ENCODE results near the gene DDI2.
"Not testable (repeated sequence)": the region's sequence is repeated elsewhere in the genome, so short reads cannot be mapped to it uniquely, and the experiment has no call there.

DDI2 gene

DNA sequence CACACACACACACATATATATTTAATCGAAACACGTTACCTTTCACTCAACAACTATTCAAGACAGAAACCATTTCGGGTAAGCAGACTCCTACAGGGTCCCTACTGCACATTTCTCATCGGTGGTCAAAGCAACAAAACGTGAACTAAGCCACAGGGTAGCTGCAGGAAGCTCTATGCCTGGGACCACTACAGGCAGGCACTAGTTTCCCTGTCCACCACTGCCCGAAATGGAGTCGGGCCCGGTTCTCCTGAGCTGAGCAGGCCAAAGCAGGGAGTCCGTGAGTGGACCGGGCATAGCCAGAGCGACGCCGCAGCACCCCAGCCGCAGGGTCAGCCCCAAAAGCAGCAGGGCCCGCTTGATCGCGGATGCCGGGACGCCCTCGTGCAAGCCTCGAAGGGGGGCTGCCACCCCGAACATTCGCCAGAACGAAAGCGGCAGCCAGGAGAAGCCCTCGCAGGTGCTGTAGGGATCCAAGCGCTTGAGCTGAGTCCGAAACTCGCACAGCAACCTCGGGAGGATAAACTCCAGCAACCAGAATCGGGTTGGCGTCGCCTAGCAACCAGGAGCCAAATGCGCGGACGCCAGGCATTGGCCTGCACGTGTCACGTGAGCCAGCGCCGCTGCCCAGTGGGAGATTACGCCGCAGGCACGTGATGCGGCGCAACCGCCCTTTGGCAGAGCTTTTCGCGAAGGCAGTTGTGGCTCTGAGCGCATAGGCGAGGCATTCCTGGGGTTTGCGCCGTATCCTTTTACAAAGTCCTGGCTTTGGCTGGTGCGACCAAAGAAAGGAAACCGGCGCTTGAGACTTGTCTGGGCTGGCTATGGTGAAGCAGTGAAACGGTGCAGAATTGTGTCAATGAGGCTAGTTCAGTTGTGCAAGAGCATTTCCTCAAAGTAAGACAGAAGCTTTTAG is 13.9 kb upstream of the DDI2 start:
- Mint-ChIP-seq H3K27me3 (ENCODE audit: low read depth) (no peaks in the 10 kb centered on the region), H3K9me3 (no peaks in the 10 kb centered on the region), H3K36me3 (ENCODE audit: low read depth) (no peaks in the 10 kb centered on the region), H3K4me1 (peaks cover 28% of the 10 kb centered on the region), H3K4me3 (peak overlapping the region; percentile 88 to 91 (median 91)), H3K27ac (peak overlapping the region; percentile 83 to 97 (median 95))
- TF ChIP-seq, protein P1, sequence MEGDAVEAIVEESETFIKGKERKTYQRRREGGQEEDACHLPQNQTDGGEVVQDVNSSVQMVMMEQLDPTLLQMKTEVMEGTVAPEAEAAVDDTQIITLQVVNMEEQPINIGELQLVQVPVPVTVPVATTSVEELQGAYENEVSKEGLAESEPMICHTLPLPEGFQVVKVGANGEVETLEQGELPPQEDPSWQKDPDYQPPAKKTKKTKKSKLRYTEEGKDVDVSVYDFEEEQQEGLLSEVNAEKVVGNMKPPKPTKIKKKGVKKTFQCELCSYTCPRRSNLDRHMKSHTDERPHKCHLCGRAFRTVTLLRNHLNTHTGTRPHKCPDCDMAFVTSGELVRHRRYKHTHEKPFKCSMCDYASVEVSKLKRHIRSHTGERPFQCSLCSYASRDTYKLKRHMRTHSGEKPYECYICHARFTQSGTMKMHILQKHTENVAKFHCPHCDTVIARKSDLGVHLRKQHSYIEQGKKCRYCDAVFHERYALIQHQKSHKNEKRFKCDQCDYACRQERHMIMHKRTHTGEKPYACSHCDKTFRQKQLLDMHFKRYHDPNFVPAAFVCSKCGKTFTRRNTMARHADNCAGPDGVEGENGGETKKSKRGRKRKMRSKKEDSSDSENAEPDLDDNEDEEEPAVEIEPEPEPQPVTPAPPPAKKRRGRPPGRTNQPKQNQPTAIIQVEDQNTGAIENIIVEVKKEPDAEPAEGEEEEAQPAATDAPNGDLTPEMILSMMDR (IDR thresholded peaks at IDR 0.05; ENCODE audit: unreplicated experiment in 3 of 3), result no peak

DNA sequence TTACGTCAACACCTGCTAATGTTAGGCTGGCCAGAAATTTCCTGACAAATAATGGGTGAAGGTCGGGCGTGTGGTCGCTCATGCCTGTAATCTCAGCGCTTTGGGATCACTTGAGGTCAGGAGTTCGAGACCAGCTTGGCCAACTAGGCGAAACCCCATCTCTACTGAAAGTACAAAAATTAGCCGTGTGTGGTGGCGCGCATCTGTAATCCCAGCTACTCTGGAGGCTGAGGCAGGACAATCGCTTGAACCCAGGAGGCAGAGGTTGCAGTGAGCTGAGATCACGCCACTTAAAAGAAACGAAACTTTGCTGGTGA is 13.3 kb upstream of the DDI2 start:
- peaks cover 22% of the 10 kb centered on the region for H3K4me1 Mint-ChIP-seq
- H3K27me3 Mint-ChIP-seq (ENCODE audit: low read depth); H3K9me3 Mint-ChIP-seq; H3K36me3 Mint-ChIP-seq (ENCODE audit: low read depth): not testable (repeated sequence)
- H3K4me3 Mint-ChIP-seq, result peak overlapping the region; percentile 88 to 91 (median 91)
- H3K27ac Mint-ChIP-seq, result peak overlapping the region; percentile 80 to 97 (median 95)

DNA sequence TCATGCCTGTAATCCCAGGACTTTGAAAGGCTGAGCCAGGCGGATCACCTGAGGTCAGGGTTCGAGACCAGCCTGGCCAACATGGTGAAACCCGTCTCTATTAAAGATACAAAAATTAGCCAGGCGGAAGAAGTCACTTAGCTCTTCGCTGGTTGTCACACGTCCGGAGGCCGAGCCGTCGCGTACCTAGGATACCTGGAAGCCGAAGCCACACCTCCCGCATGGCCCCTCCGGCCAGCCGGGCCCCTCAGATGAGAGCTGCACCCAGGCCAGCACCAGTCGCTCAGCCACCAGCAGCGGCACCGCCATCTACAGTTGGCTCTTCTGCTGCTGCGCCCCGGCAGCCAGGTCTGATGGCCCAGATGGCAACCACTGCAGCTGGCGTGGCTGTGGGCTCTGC is 12.9 kb upstream of the DDI2 start:
- not testable (repeated sequence) for H3K9me3 Mint-ChIP-seq; H3K36me3 Mint-ChIP-seq (ENCODE audit: low read depth); H3K27me3 Mint-ChIP-seq (ENCODE audit: low read depth); H3K27ac Mint-ChIP-seq
- Mint-ChIP-seq H3K4me1 (peaks cover 18% of the 10 kb centered on the region), H3K4me3 (peak overlapping the region; percentile 88 to 91 (median 91))

DNA sequence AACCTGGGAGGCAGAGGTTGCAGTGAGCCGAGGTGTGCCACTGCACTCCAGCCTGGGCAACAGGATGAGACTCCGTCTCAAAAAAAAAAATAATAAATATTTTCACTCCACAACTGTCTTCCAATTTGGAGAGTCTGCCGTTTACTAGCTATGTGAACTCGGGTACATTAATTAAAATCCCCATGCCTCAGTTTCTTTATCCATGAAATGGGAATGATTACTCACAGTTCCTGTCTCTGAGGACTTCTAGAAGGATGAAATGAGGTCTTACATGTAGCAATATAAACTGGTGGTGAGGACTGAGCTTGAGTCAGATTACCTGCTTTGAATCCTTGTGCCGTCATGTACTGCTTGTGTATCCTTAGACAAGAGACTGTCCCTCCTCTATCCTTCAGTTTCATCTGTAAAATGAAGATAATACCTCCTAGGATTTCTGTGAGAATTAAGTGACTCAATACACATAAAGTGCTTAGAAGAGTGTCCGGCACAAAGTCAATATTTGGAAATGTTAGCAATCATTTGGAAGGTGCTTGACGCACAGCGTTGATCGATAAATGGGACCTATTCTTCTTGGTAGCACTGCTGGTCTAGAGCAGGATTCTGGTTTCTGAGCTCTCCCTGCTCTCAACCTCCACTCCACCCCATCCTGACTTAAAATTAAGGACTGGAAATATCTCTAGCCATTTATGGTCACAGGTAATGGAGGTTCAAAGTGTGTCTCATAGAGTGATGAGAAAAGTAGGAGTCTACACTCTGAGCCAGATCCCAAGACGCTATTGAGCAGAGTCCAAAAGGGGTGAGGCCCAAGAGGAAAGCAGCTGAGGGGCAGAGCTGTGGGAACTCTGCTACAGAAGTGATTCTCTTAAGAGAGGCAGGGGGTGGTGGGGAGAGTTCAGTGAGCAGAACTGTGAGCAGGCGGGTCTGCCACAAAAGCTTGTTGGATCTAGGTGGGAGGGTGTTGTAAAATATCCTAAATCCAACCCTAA is 11.6 kb upstream of the DDI2 start:
- Mint-ChIP-seq H3K9me3 (no peaks in the 10 kb centered on the region), H3K27ac (no peak overlapping the region), H3K36me3 (ENCODE audit: low read depth) (no peaks in the 10 kb centered on the region), H3K27me3 (ENCODE audit: low read depth) (no peaks in the 10 kb centered on the region), H3K4me3 (no peak overlapping the region), H3K4me1 (peaks cover 15% of the 10 kb centered on the region)
- TF ChIP-seq, protein P1 (IDR thresholded peaks at IDR 0.05; ENCODE audit: unreplicated experiment in 3 of 3), result no peak

DNA sequence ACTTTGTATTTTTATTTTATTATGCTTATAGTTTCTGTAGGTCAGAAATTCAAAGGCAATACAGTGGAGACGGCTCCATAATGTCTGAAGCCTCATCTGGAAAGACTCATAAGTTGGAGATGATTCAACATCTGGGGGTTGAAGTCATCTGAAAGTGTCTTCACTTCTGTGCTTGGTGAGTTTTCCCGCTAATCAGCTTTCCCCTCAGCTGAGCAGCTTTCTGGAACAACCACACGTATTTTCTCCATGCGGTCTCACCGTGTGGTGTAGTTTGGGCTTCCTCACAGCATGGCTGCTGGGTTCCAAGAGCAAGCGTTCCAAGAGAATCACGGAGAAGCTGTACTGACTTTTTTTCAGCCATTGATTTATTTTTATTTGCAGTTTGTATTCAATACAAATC is 7.6 kb upstream of the DDI2 start:
- H3K36me3 Mint-ChIP-seq (ENCODE audit: low read depth), result no peaks in the 10 kb centered on the region
- H3K4me1 Mint-ChIP-seq, result peaks cover 4% of the 10 kb centered on the region
- TF ChIP-seq, protein P1 (IDR thresholded peaks at IDR 0.05; ENCODE audit: unreplicated experiment in 3 of 3), result no peak
- H3K9me3 Mint-ChIP-seq, result no peaks in the 10 kb centered on the region
- no peak overlapping the region for H3K4me3 Mint-ChIP-seq
- H3K27ac Mint-ChIP-seq, result peak overlapping the region in 1 of 3 experiments; percentile 63
- H3K27me3 Mint-ChIP-seq (ENCODE audit: low read depth), result no peaks in the 10 kb centered on the region

DNA sequence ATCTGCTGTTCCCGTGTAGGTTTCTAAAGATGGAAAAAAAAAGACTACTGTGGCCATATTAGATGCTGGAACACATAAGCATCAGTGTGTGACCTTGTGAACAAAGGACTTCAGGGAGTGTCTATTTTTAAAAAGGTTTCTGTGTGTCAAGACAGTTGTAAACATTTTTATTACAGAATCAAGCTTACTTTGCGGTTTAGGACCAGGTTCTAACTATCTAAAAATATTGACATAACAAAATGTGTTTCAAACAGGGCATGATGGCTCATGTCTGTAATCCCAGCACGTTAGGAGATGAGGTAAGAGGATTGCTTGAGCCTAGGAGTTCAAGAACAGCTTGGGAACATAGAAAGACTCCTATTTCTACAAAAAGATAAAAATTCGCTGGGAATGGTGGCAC is 7.1 kb upstream of the DDI2 start:
- Mint-ChIP-seq H3K9me3 (no peaks in the 10 kb centered on the region), H3K27ac (peak overlapping the region in 1 of 3 experiments; percentile 63), H3K4me3 (no peak overlapping the region), H3K4me1 (peaks cover 5% of the 10 kb centered on the region), H3K36me3 (ENCODE audit: low read depth) (no peaks in the 10 kb centered on the region), H3K27me3 (ENCODE audit: low read depth) (no peaks in the 10 kb centered on the region)
- TF ChIP-seq, protein P1 (IDR thresholded peaks at IDR 0.05; ENCODE audit: unreplicated experiment in 3 of 3), result no peak

All from nephron (organoid).